HG03095 (cell line): ENCODE measurements around the gene TESMIN.

Experiments used
- ATAC-seq: cut with Tn5 transposase; IDR thresholded peaks from one replicate; pipeline ENCODE4 v1.9.1; 2021; ENCODE audit warnings: moderate library complexity; ENCODE audit not compliant: unreplicated experiment

The TESMIN gene, protein sequence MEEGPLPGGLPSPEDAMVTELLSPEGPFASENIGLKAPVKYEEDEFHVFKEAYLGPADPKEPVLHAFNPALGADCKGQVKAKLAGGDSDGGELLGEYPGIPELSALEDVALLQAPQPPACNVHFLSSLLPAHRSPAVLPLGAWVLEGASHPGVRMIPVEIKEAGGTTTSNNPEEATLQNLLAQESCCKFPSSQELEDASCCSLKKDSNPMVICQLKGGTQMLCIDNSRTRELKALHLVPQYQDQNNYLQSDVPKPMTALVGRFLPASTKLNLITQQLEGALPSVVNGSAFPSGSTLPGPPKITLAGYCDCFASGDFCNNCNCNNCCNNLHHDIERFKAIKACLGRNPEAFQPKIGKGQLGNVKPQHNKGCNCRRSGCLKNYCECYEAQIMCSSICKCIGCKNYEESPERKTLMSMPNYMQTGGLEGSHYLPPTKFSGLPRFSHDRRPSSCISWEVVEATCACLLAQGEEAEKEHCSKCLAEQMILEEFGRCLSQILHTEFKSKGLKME

DNA sequence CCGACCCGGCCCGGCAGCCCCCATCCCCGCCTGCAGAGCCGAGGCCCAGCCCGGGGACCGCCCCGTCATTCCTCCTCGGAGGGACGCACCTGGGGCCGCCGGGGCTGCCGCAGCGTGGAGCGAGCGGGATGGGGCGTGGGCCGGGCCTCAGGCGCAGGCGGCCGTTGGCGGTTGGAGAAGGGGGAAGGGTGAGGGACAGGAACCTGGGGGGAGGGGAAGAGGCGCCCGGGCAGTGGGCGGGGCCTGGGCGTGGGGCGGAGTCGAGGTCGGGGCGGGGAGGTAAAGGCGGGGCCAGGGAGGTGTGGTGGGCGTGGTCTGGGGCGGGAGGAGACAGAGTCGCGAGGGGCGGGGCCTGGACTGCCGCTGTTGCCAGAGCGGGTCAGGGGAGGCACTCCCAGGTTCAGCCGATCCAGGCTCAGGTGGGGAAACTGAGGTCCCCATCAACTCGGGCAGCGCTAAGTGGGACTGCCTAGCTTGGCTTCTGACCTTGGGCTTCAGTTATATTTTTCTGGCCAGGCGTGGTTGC is at the start of gene TESMIN:
TSS of gene TESMIN (minus strand) at position 190 of the 526 bp plus-strand sequence. CDS start 860 bp downstream, outside the sequence.
- peak; percentile 65 for ATAC-seq

DNA sequence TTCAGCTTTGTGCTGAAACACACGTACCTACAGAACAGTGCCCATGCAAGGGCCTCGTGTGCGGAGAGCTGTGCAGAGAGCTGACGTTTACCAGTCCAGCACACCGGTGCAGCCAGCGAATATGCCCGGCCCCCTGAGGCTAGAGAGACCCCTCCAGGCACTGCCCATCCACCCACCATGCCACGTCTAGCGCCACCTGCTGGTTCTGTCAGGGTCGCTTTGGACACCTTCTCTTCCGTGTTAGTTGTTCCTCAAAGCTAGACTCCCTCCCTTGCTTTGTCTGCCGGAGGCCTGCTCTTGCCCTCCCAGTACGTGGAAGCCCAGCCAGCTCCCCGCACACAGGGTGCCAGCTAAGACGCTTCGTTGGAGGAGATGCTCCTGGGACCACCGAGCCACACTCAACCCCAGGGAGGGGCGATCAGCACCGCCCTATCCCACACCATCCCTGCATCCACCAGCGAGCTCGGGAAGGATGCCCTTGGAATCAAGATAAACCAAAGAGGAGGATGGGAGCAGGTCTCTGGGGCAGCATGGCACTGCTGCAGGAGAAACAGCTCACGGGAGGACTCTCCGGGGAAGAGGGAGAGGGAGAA is 47.0 kb upstream of the TESMIN start:
- no peak for ATAC-seq

DNA sequence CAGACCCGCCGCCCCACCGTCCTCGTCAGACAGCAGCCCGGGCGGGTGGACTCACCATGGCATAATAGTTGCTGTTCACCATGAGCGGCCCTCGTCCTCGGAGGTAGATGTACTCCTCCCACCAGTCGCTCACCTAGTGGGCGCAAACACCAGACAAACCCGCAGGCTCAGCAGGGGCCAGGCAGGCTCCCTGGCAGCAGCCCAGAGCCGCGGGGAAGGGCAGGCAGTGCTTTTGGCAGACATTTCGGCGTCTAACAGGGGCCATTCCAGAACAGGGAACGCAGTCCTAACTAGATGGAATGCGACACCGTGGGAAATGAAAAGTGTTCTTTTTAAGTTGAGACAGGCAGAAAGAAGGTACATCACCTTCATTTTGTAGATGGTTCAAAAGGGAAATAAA is 45.5 kb upstream of the TESMIN start:
- no peak for ATAC-seq

DNA sequence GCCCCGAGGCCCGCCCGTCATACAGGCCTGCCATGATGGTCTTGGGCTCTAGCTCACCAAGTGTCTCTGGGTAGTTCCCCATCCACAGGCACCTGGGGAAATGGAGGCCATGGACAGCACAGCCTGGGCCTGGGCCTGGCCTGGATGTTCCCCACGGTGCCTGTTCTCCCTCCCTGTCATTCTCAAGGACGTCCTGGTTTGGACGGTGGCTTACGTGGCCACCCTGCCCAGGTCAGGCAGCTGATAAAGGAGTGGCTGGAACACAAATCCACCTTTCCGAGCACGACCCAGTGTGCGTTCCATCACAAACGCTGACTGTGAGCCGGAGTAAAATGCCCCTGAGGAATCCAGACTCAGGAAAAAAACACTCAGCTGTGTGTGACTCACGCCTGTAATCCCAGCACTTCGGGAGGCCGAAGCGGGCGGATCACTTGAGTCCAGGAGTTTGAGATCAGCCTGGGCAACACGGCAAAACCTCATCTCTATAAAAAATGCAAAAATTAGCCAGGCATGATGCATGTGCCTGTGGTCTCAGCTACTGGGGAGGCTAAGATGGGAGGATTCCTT is 41.2 kb upstream of the TESMIN start:
- no peak for ATAC-seq

DNA sequence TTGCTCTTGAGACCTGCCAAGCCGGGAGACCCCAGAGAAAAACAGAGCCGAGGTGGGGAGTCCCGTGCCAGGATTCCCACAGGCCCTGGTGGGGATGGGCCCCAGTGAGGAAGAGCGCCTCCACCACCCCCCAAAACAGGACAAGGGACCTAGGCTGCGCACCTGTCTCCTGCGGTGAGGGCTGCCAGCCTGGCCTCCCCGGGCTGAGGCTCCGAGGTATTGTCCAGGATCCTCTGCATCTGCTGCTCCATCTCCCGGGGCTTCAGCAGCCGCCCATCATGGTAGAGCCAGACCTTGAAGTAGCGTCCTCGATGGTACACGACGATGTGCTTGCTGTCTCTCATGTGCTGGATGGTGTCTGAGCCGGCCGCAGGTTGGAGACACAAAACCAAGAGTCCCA is 33.3 kb upstream of the TESMIN start:
- no peak for ATAC-seq

DNA sequence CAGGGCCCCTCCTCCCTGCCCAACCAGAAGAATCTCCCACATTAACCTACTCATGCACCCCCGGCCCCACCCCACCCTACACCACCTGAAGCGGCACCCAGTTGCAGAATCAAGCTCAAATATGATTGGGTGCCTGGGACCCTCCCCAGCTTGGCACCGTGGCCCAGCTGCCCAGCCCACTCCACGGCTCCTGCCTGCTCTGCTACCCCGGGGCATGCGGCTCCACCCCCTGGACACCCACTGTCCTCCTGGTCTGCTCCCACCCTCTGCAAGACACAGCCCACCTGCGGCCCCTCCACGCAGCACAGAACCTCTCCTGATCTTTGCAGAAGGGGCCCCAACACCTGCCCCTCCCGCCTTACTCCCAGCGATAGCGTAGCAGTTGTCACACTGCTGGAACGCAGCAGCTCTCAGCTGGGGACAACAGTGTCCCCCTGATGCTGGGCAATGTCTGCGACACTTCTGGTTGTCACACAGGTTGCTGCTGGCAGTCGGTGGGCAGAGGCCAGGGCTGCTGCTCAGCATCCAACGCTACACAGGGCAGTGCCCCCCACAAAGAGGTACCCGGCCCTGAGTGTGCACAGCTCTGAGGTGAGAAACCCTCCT is 32.0 kb upstream of the TESMIN start:
- ATAC-seq, result no peak

DNA sequence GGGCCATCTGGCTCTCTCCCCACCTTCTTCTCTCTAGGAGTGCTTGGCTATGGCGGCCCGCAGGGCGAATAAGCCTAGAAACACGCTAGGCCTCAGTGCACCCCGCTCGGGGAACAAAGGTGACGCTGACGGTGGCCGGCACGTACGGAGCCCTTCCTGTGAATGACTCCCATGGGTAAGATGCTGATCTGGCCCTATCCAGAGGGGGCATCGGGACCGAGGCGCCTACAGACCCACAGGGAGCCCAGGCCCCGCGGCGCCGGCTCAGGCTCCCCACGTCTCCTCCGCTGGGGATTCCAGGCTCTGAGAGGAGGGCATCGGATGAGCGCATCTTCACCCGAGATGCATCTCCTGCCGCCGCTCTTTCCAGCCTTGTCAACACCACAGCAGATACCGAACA is 31.4 kb upstream of the TESMIN start:
- ATAC-seq, result no peak

DNA sequence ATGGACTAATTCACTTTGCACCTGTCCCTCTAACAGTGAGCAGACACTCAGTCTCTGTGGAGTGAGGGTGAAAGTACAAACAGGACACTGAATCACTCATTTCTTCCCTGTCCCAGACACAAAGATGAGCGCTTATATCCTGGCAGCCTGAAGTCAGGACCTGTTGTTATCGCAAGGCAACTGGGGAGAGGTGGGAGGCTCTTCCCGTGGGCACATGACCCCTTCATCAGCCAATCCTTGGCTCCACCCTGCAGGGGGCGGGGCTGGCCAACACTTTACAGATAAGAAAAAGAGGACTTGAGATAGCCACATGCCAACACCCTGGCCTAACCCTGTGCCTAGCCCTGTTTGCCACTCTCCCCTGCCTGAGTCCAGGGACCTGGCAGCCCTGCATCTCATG is 29.5 kb upstream of the TESMIN start:
- ATAC-seq, result no peak

DNA sequence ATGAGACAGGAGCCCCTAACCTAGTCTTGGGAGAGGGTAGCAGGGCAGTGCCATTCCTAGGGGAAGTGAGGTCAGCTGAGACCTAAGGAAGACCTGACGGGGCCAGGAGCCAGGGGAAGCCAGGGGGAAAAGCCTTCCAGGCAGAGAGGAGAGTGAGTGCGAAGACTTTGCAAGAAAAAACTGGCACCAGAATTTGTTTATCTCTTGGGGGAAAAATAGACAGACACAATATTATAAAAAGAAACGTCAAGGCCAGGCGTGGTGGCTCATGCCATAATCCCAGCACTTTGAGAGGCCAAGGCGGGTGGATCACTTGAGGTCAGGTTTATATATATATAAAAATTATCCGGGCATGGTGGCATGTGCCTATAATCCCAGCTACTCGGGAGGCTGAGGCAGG is 26.9 kb upstream of the TESMIN start:
- no peak for ATAC-seq

DNA sequence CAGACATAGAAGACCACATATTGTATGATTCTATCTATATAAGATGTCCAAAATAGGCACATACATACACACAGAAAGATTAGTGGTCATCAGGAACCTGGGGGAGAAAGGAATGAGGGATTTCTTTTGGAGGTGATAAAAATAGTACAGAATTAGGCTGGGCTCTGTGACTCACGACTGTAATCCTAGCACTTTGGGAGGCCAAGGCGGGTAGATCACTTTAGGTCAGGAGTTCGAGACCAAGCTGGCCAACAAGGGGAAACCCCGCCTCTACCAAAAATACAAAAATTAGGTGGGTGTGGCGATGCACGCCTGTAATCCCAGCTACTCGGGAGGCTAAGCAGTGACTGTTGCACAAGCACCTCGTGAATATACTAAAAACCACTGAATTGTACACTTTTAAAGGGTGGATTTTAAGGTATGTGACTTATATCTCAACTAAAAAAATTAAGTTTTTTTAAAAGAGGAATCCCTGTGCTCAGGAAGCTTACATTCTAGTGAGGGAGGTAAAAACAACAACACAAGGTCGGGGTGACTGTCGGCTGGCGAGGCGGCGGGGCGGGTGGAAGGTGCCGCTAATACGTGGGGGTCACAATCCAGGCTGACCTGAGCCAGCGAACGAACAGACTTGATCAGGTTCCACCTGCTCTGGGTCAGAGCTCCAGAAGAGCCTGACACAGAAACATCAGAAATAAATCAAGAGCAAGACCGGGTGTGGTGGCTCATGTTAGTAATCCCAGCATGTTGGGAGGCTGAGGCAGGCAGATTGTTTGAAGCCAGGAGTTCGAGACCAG is 25.3 kb upstream of the TESMIN start:
- ATAC-seq, result no peak

DNA sequence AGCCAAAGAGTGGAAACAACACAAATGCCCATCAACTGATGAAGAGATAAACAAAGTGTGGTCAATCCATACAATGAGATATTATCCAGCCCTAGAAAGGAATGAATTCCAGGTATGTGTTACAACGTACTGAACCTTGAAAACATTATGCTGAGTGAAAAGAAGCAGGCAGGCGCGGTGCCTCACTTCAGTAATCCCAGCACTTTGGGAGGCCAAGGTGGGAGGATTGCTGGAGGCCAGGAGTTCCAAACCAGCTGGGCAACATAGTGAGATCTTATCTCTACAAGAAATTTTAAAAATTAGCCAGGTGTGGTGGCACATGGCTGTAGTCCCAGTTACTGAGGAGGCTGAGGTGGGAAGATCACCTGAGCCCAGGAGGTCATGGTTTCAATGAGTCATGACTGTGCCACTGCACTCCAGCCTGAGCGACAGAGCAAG is 24.6 kb upstream of the TESMIN start:
- no peak for ATAC-seq

DNA sequence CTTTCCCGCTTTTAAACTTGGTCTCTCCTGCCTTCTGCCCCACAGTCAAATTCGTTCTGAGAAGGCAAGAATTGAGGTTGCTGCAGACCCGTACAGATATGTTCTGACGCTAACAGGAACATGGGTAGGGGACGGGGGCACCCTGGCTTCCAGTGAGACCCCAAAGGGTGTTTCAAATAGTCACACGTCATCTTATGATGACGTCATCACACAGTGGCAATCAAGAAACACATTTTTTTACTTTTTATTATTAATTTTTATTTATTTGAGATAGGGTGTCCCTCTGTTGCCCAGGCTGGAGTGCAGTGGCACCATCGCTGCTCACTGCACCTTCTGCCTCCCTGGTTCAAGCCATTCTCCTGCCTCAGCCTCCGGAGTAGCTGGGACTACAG is 22.9 kb upstream of the TESMIN start:
- no peak for ATAC-seq

DNA sequence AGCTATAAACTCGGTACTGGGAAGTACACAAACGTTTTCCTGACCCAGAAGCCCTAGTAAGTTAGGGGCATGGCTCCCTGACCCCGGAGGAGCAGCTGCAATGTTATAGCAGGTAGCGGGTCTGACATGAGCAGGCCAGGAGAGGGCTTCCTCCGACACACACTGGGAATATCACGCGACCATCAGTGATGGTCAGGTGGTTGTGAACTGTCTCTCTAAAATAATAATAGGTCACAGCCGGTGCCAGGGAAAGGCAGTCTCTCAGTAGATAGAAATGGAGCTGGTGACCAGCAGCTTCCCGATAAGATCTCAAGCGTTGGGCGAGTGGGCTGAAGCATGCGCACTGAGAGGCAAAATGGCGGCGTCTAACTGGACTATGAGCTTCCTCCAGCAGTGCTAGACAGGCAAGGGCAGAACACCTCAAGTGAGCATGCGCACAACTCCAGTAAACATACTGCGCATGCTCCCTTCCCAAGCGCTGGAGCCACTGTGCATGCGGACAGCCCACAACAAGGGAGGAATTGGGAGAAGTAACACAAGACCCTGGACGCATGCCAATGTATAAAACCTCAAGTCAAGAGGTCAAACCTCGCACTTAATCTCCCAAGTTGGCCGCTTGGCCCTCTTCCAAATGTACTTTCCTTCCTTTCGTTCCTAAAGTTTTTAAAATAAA is 22.3 kb upstream of the TESMIN start:
- no peak for ATAC-seq

DNA sequence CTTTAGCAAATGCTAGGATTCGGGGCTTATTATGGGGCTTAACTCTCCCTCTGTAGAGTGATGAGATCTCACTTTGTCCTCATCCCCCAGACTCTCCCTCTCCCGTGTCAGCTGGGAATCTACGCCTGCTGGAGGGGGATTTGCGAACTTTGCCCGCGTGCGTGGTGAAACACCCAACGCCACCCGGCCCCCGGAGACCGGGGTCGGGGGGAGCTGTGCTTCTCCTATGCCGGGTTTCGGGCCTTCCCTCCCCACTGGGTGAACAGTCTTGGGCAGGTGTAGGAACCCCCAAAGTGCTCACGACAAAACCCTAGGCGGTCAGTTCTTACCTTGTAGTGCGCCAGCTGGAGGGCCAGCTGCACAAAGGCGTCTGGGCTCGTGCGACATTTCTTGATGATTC is 21.6 kb upstream of the TESMIN start:
- no peak for ATAC-seq

DNA sequence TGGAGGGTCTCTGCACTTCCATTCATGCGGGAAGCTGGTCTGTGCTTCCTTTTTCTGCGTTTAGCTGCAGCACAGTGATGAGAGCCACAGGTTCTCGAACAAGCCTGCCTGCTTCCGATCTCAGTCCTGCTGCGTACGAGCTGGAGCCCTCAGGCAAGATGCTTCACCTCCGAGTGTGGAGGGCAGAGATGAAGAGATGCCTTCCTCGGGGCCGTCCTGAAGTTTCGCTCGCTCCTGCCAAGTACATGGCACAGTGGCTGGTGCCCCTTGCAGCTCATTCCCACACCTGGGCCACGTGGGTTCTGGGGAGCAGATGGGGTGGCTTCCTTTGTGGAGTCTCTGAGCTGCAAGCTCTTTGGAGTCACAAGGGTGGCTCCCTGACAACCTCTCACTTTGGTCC is 19.5 kb upstream of the TESMIN start:
- no peak for ATAC-seq

DNA sequence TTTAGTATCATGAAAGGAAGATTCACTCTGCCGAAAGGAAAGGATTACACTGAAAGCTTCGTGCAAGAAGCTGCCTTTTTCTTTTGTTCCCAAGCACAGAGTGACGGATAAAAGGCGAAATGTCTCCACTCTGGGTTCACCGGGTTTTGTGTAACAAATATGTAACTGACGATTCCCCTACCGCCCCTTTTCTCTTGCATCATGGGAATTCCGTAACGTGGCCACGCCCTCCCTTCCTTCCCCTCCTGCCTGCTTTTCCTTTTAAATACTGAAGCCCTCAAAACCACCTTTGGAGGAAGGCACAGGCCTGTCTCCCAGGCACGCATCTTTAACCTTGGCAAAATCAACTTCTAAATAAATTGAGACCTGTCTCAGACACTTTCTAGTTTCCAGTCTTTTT is 16.4 kb upstream of the TESMIN start:
- ATAC-seq, result no peak

DNA sequence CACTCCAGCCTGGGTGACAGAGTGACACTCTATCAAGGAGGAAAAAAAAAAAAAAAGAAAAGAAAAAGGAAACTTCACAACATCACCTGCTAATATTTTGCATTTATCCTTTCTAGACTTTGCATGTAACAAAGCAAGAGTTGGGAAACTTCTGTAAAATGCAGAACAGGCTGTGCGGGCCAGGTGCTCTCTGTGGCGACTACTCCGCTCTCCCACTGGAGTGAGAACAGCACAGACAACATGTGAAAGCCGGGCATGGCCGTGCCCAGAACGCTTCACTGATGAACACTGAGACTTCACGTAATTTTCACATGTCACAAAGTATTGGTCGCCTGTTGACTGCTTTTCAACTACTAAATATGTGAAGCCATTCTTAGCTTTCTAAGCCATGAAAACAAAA is 15.5 kb upstream of the TESMIN start:
- no peak for ATAC-seq

DNA sequence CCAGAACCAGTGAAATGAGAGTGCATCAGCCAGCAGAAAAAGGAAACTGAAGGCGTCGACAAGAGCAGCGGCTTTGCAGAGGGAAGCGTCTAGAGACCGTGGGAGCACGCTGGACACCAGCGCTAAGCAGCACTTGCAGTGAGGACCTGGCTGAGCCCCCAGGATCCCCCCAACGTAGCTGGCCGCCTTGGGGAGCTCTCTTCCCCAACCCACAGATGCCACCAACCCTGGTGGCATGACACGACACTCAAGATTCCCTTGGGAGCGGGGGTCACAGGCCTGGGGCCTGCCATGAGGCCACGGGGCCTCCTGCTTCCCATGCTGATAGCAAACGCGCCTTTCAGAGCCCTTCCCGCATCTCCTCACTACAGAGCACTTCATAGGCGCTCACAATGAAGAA is 13.4 kb upstream of the TESMIN start:
- no peak for ATAC-seq

DNA sequence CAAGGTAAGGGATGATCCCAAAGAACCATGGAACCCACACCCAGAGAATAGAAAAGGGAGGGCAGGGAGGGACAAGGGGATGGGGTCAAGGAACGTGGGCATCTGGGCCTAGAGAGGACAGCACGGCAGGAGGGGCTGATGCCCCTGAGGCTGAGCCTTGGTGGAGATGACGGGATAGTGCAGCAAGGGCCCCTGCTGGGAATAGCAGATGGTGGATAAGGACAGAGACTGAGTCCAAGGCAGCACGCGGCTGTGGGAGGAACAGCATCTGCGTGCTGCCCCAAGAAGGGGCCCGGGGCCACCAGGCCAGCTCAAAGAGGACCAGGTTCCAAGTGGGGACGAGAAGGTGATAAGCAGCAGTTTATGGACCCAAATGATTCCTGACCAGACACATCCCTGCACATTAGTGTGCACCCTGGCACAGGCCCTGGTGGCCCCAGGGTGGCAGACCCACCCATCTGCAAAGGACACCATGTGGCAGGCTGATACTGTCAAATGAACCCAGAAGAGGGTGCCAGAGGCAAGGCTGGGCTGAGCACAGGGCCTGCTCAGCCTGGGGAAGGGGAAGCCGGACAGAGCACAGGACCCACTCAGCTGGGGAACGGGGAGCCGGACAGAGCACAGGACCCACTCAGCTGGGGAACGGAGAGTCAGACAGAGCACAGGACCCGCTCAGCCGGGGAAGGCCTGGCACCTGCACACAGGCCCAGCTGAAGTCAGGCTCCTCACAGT is 12.8 kb upstream of the TESMIN start:
- ATAC-seq, result no peak
